ENCODE results near the gene PRKCQ. TPM values are rescaled to one million over a fixed set of nuclear protein-coding genes. Genes with fewer than 3 reads are reported as not detected.

Gene PRKCQ
- total RNA-seq, 1 experiment from 2014 or later = 0.10 TPM

DNA sequence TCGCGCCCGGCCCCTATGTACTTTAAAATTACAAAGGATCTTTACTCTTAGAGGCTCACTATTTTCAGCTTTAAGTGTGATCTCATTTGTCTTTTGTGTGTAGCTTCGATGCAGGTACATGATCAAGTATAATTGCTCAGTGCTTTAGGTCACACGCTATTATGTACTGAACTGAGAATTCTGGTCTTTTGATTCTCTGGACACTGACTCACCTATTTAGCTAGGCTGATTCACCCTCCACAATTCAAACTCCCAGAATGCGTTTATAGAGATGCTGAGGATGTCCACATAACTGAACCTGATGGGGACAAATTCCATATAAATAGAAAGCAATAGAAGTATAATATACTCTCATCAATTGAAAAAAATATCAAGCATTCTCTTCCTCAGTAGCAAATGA, 57.8 kb downstream of the PRKCQ start:
- DNase-seq (ENCODE audit: low read depth) = peak; percentile 18

DNA sequence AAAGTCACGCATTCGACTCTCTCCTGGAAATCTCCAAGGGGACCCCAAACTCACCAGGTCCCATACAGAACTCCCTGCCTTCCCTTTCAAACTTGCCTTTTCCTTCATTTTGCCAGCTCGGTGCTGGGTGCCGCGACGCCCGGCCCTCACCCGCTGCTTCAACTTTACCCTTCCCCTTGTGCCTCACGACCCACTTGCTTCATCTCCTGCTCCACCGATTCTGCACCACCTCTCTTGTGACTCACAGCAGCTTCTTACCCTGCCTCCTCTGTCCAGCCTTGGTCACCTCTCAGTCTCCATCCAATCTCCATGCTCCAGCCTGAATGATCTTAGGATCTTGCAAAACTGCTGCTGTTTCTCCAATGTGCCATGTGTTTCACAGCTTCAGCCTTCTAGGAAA, 59.9 kb downstream of the PRKCQ start:
- DNase-seq (ENCODE audit: low read depth) = no peak

DNA sequence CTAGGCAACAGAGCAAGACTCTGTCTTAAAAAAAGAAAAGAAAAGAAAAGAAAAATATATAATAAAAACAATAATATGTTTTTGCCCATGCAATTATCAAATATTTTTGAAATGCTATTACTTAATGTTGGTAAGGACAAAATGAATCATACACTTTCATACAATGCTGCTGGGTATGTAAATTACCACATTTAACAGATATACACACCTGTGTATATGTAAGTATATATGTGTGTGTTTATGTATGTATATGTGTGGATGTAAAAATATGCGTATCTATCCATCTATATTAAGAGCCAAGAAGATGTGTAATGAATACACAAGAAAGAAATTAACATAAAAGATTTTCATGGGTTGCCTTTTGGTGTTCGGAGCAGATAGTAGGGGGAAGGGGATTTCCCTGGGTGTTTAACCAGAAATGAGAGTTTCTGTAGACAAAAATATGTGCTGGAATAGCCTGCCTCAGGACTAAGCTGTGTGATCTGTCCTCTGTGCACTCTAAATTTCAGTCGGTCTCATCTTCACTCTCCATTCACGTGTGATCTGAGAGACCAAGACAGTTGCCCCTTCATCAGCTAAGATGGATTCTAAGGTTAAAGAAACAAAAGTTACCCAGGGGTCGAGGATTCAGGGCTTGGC, 61.2 kb downstream of the PRKCQ start:
- DNase-seq (ENCODE audit: low read depth) = no peak

- DNase-seq (ENCODE audit: low read depth) = no peak
Measured at GRCh38 chr10:6516929-6517284, 63.2 kb downstream of the PRKCQ start.

DNA sequence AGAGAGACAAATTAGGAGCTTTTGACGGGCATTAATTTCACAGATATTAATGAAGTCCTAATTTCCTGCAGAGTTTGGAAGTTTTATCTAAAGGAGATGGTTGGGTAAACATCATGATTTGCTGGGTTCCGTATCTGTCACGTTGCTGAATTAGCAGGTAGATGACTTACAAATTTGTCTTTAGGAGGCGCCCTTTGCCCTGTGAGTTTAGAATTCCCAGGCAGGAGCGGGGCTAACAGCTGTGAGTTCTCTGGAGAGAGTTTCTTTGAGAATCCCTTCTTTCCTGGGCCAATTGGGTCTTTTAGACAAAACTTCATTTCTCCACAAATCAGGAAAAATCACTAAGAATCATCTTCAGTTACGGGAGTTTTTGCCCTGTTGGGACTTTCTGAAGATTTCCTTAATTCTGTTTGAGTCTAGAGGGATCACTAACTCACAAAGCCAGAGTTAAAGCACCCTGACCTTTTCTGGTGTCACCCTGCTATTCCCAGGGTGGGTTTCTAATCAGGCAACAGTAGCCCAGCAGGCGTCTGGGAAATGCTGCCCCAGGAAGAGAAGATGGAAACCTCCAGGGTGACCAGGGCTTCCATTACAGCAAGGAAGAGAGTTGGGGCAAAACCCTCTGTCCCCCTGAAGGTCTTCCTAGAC, 63.7 kb downstream of the PRKCQ start:
- DNase-seq (ENCODE audit: low read depth) = no peak

- DNase-seq (ENCODE audit: low read depth) = no peak
Measured at GRCh38 chr10:6514844-6515780, 65.0 kb downstream of the PRKCQ start.

DNA sequence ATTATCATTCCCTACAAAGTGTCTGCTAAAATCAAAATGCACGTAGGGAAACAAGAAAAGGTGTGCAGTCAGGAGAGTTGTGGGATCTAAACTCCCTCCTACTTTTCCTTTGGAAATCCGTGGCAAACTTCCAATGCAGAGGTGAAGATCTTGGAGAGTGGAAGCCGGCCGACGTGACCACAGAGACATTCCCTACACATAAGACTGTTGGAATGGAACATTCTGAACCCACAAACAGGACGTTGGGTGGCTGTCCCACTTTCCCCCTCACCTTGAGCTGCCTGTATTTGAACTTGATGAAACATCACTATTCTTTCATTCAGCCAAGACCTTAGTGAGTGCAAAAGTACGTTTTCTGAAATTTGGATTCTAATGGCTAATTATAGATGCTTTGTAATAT, 65.9 kb downstream of the PRKCQ start:
- DNase-seq (ENCODE audit: low read depth) = peak; percentile 1

GRCh38 chr10:6513476-6513875, 66.6 kb downstream of the PRKCQ start:
- no peak for DNase-seq (ENCODE audit: low read depth)

DNA sequence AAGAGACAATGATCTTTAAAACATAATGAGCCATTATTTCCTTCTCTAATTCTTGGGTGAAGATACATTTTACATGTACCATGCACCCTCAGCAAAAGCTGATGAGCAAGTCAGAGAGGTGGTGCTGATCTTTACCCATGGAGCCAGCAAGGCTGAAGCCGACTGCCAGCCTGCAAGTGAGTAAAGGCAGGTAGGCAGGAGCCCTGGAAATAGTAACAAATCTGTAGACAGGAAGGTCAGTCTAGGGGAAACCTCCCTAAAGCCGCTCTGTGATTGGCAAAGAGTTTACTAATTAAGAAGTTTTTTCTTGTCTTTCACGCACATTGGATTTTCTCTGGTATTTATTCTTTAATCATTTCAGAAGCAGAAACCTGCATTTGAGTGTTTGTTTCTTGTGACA, 67.9 kb downstream of the PRKCQ start:
- DNase-seq (ENCODE audit: low read depth) = no peak

DNA sequence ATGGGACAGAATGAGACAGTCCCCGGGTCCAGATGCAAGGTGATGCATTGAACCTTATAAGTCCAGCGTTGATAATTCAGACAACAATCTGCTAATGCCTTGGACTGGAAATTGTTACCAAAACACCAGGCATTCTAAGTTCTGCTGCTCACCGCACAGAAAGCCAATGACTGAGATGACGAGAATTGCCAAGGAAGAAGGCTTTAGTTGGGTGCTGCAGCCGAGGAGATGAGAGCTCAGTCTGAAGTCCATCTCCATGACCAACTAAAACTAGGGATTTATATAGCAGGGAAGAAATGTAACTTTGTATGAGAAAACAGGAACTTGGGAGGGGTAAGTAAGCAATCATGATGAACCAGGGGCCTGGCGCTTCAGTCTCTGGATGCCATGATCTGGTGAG, 68.7 kb downstream of the PRKCQ start:
- no peak for DNase-seq (ENCODE audit: low read depth)

DNA sequence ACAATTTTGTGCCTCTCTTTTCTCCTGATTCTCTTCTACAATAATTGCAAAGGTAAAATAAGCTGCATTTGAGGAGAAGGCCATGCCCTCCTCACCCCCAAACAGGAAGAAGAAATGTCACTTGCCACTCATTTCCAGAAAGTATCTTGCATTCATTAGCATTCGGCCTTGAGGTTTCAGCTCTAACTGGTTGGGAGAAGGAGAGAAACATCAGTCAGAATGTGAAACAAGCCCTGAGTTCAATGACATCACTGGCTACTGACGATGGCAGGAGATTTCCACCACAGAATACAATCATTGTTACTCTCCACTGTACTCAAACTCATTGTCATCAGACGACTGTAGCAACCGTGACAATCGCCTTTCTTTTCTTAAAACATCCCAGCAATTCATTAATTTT, 72.8 kb downstream of the PRKCQ start:
- no peak for DNase-seq (ENCODE audit: low read depth)

- DNase-seq (ENCODE audit: low read depth) = no peak
Measured at GRCh38 chr10:6505300-6505699, 74.8 kb downstream of the PRKCQ start.

DNA sequence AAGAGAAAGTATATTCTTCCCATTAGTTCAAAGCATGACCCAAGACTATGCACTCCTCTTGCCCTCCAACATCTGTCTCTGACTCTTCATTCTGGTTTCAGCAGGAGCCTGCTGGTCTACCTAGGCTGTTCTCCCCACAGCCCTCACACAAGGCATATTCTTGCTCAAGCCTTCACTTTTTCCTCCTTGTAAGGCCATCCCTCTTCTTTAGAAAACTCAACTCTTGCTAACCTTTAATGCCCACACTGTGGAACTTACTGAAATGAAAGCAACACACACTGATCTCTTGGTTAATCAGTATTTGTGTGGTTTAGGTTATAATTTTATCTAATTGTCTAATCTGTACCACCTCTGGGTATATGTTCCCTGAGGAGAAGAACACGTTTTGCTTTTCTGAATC, 75.8 kb downstream of the PRKCQ start:
- DNase-seq (ENCODE audit: low read depth) = no peak

GRCh38 chr10:6503171-6503570, 76.9 kb downstream of the PRKCQ start:
- no peak for DNase-seq (ENCODE audit: low read depth)

GRCh38 chr10:6501931-6502330, 78.1 kb downstream of the PRKCQ start:
- peak; percentile 29 for DNase-seq (ENCODE audit: low read depth)

DNA sequence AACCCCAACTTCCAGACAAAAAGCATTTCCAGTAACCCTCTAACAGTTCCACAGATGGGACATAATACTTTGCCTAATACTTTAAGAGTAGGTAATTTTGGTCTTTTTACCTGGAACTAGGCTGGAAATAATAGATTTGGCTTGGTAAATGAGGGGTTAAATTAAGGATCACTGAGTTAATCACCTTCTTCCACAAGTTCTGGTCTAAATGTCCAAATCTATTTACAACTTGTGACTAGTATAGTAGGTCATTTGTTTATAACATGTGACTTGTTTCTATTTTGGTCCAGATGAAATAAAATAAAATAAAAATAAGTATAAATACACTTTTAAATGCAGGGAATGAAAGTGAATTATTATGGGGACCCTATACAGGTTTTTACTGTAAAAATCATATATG, 80.1 kb downstream of the PRKCQ start:
- DNase-seq (ENCODE audit: low read depth) = no peak

GRCh38 chr10:6498771-6499170, 81.3 kb downstream of the PRKCQ start:
- peak; percentile 22 for DNase-seq (ENCODE audit: low read depth)

GRCh38 chr10:6497620-6498019, 82.5 kb downstream of the PRKCQ start:
- no peak for DNase-seq (ENCODE audit: low read depth)

GRCh38 chr10:6494936-6495592, 85.0 kb downstream of the PRKCQ start:
- no peak for DNase-seq (ENCODE audit: low read depth)

- no peak for DNase-seq (ENCODE audit: low read depth)
Measured at GRCh38 chr10:6494442-6494819, 85.6 kb downstream of the PRKCQ start.

DNA sequence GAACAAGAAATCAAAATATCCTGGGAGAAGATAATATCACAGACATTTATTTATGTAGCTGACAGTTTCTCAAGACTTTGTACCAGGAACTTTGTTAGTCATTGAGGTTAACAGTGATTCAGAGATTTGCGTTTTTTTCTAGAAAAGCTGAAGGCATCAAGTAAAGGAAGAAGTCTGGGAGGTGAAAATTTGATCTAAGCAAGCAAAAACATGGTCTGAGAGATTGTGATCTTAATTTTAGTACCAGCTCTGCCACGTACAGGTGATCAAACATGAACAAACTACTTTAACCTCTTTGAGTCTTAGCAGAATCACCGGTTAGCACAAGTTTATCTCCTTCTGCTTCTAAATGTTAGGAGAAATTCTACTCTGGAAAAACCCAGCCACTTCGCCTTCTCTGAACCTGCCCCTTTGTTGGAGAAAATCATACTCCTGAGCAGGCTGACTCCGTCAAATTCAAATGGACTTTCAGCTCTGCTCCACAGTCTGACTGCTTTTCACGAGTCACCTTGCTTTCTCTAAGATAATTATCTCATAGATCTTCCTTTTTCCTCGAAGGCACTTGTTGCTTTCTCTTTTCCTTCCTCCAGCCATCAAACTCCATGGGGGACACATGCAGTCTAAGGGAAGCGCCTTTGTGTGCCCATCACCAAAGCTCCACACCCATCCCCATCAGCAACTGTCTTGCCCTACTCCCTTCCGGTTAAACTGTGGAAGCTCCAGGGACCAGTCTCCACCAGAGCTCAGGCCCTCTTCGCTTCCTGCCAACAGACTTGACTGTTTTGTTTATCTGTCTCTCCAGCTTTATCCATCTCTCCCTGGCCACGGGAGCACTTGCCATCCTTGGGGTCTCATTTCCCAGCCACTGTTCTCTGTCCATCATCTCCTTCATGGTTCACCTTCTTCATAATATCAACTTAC, 86.3 kb downstream of the PRKCQ start:
- DNase-seq (ENCODE audit: low read depth) = peak; percentile 50

Data from M059J (cell line).